ENCODE measurements around the gene SIX1.

Gene SIX1

GRCh38 chr14:60648934-60649874 is at the start of gene SIX1:
Gene SIX1, minus strand, starts transcription at chr14:60649477. Its CDS starts 288 bp downstream, at chr14:60649189.
- DNase-seq (ENCODE audit: low spot score), result no peak

GRCh38 chr14:60695327-60695726 is 46.0 kb upstream of the SIX1 start:
- DNase-seq (ENCODE audit: low spot score), result no peak

- no peak for DNase-seq (ENCODE audit: low spot score)
Measured at GRCh38 chr14:60691383-60692113, 42.3 kb upstream of the SIX1 start.

GRCh38 chr14:60686865-60687264 is 37.6 kb upstream of the SIX1 start:
- DNase-seq (ENCODE audit: low spot score), result no peak

- DNase-seq (ENCODE audit: low spot score), result no peak
Measured at GRCh38 chr14:60684203-60684602, 34.9 kb upstream of the SIX1 start.

- DNase-seq (ENCODE audit: low spot score), result no peak
Measured at GRCh38 chr14:60681271-60681670, 32.0 kb upstream of the SIX1 start.

- DNase-seq (ENCODE audit: low spot score), result no peak
Measured at GRCh38 chr14:60680511-60680910, 31.2 kb upstream of the SIX1 start.

GRCh38 chr14:60679566-60680258 is 30.4 kb upstream of the SIX1 start:
- no peak for DNase-seq (ENCODE audit: low spot score)

GRCh38 chr14:60677701-60678100 is 28.4 kb upstream of the SIX1 start:
- no peak for DNase-seq (ENCODE audit: low spot score)

- no peak for DNase-seq (ENCODE audit: low spot score)
Measured at GRCh38 chr14:60670989-60671388, 21.7 kb upstream of the SIX1 start.

GRCh38 chr14:60668431-60669112 is 19.3 kb upstream of the SIX1 start:
- no peak for DNase-seq (ENCODE audit: low spot score)

GRCh38 chr14:60665177-60665550 is 15.9 kb upstream of the SIX1 start:
- no peak for DNase-seq (ENCODE audit: low spot score)

GRCh38 chr14:60662982-60663381 is 13.7 kb upstream of the SIX1 start:
- DNase-seq (ENCODE audit: low spot score), result no peak

GRCh38 chr14:60661721-60662120 is 12.4 kb upstream of the SIX1 start:
- DNase-seq (ENCODE audit: low spot score), result no peak

- no peak for DNase-seq (ENCODE audit: low spot score)
Measured at GRCh38 chr14:60658909-60659585, 9.8 kb upstream of the SIX1 start.

GRCh38 chr14:60658211-60658690 is 9.0 kb upstream of the SIX1 start:
- DNase-seq (ENCODE audit: low spot score), result no peak

- DNase-seq (ENCODE audit: low spot score), result no peak
Measured at GRCh38 chr14:60657456-60658210, 8.4 kb upstream of the SIX1 start.

GRCh38 chr14:60656686-60657455 is 7.6 kb upstream of the SIX1 start:
- DNase-seq (ENCODE audit: low spot score), result peak; percentile 45

- DNase-seq (ENCODE audit: low spot score), result no peak
Measured at GRCh38 chr14:60655898-60656685, 6.8 kb upstream of the SIX1 start.
